Fibroblast of gingiva (primary cell): ENCODE measurements around the gene FSD1L.

Experiments used
- DNase-seq: peaks from one replicate; pipeline ENCODE4 v3.0.0-alpha.2; 2011; ENCODE audit warnings: low read depth

Gene FSD1L

DNA sequence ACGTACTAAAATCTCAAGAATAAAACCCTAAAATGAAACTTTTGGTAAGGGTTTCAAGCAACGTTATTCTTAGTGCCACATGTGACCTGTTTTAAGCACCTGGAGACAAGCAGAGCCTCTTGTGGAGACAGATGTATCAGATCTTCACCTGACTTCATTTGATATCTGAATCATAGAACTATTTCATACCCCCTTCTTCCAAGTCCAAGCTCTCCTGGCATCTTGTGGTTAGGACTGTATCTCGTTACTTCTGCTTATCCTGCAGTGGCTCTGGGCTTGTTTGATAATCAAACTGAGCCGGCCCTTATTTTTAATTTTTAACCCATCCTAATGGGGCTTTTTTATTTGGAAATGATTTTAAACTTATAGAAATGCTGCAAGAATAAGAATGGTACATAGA, 11.1 kb upstream of the FSD1L start:
- DNase-seq, result no peak

DNA sequence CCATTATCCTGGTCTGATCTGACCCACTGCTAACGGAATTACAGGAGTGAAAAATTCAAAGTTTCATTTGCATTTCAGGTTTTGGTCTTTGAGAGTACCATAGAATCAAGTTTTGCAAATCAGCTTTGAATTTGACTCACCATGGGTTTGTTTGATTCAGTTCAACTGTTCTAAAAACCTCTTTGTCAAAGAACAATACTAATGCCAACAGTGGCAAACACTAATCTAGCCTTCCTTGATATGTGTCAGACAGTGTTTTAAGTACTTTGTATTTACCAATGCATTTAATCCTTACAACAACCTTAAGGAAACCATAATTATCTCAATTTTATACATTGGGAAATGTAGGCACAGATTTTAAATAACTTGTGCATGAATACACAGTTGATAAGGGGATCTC, 10.1 kb upstream of the FSD1L start:
- DNase-seq, result no peak

DNA sequence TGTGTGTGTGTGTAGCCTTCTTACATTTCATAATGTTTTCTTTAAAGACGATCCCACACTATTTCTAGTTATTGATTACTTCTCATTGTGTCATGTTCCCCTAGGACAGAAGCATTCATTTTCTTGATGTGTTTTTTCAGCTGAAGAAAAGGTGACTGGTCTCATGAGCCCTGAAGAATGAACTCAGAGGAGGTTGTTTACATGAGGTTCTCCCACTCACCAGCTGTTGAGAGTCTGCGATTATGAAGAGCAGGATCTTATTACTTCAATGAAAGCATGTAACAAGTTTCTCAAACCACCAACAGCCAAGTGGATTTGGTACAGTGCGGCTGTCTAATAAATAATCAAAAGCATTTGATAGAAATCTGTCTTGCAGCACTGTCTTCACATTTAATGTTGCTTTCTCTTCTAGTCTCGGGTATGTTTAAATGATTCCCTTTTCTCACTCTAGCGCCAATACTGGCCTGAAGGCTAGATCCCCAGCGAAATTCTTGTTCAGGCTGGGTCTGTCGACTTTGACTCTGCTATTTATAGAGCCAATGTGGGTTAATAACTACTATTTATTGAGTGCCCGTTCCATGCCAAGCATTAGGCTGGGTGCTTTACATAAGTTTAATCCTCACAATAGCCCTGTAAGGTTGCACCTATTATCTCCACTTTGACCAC, 9.6 kb upstream of the FSD1L start:
- peak; percentile 59 for DNase-seq

DNA sequence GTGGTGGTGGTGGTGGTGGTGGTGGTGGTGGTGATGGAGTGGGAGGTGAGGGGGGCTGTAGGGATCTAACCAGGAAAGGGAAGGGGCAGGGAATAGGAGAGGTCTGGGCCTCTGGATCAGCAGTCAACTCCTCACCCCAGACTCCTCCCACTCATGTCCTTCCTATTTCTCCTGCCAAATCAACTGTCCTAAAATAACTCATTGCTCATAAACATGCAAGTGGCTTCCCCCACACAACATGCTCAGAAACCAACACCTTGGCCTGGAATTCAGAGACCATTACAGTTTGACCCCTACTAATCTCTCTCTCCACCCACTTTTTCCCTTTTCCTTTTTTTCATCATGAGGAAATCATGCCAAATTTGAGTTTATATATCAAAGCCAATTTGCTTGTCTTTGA, 8.4 kb upstream of the FSD1L start:
- DNase-seq, result no peak

DNA sequence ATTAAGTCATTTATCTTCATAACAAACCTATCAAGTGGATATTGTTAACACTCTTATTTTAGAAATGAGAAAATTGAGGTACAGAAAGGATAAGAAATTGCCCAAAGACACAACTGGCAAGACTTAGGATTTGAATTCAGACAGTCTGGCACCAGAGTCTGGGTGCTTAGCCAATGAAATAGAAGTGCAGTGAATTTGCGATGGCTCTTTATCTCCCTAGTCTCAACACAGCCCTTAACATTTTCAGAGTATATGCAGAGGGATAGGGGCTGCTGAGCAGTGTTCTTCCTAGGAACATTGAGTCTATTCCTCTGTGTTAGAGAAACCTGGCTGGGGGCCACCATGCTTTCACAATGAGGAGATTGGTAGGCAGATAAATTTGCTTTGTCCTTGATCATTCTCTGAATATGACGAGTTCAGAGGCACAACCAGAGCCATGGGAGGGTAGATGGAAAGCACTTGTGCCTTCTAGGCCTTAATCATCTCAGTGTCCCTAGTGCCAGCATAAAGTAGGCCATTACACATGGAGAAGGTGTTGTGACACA, 6.1 kb upstream of the FSD1L start:
- no peak for DNase-seq

DNA sequence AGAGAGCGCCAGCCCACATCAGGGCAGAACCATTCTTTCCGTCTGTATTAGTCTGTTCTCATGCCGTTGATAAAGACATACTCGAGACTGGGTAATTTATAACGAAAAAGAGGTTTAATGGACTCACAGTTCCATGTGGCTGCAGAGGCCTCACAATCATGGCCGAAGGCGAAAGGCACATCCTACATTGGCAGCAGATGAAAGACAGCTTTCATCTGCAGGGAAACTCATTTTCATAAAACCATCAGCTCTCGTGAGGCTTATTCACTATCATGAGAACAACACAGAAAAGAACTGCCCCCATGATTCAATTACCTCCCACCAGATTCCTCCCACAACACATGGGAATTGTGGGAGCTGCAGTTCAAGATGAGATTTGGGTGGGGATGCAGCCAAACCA, 4.7 kb upstream of the FSD1L start:
- no peak for DNase-seq

DNA sequence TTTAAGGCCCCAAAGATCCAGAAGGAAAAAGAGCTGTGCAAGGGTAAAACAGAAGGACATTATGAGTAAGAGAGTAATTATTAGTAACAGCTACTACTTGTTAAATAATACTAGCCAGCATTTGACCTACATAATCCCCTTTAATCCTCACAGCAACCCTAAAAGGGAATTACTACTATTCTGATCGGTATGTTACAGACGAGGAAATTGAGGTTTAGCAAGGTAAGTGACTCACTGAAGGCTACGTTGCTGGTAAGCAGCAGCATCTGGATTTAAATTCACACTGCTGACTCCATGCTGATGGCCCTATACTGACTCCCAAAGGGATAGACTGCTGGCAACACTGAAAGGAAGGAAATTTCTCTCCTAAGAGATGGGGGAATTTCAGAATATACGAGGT, 3.7 kb upstream of the FSD1L start:
- DNase-seq, result no peak

DNA sequence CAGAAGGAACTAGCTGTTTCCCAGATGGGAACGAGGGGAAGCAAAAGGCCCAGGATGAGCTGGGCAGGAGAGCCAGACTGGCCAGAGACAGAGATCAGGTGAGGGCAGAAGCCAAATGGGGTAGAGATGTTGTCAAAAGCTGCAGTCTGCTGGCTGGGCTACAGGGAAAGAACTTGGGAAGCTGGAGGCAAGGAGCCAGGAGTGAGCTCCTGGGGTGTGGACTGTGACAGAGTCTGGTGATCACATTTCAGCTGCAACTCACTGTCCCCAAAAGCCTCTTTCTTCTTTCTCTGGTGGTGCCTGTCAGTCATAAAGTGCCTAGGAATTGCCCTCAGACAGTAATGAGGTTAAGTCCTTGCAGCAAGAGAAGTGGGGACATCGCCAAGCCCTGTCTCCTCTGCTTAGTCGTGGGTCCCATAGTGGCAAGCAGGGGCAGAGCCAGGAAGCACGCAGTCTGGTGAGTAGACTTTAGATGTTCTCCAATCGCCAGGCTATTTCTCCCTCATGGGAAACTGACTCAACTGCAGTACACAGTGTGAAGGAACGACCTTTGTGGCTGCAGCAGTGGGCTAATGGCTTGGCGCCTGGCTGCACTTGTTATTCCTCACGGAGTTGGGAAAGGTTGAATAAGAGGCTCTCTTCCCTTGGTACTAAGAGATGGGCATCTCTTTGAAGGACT, 2.5 kb upstream of the FSD1L start:
- DNase-seq, result peak; percentile 20

DNA sequence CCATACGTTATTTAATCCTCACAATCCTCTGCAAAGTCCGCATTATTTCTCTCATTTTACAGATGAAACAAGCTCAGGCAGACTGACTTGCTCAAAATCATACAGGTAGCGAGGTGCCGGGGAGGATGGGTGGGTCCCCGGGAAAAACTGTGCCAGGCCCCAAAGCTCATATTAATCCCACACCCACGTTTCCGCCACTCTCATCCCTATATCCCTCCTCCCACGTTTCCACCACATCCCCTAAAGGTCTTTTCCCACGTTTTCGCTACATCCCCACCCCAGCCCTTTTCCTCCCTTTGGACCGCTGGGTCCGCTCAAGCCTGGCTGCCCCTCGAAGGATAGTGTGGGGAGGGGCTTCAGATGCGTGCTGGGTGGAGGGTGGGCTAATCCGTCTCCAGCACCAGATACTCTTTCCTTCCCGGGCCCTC, 434 bp upstream of the FSD1L start:
- DNase-seq, result no peak

DNA sequence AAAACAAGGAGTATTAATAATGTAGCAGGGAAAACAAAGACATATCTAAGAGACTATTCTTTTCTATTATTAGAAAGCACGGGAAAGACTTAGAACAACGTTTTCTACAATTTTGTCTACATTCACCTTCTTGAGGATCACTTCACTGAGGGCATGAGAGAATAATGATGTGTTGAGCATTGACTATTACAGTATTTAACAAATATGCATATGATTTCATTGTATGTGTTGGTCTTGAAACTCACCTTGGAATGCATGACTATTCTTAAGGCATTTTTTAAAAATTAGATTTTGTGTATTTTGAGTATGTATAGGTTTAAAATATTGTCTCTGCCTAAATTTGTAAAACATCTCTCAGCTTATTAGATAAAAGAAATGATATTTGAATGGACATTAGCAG, 1.2 kb downstream of the FSD1L start:
- no peak for DNase-seq

DNA sequence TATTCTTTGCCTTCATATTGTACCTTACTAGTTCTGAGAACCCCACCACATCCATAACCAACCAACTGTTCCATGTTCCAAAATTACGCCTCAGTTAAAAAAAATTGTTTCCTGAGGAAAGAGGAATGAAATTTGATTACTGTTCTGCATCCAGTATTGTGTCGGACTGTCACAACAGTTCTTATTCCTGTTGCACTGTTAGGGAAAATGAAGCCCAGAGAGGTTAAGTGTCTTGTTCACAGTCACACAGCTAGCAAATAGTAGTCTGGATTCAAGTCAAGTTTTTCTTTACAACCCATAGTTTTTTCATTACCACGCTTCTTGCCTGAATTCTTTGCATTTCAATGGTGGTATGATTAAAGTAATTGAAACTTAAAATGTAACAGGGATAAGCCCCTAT, 4.4 kb downstream of the FSD1L start:
- DNase-seq, result no peak

DNA sequence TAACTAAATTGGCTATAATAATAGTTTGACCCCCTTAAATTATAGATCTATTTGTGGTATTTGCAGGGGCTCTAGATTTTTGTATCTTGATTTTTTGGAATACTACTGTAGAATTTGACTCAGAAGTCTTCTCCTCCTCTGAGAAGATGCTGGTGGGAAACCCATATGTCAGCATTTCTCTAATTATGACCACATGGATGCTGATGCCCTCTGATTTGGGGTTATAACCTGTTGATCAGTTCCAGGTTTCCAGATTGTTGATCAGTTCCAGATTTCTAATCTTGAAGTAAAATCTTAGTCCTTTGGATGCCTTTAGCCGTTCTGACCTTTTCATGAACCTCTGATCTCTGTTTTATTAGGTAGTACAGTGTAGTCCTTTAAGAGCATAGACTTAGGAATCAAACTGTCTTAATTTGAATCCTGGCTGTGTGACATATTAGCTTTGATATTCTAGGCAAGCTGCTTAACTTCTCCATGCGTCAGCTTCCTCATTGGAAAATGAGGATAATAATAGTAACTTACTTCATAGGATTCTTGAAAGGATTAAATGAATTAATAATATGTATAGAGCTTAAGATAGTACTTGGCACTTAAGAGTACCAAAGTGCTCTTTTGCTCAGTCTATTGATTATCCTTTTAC, 8.1 kb downstream of the FSD1L start:
- DNase-seq, result no peak

DNA sequence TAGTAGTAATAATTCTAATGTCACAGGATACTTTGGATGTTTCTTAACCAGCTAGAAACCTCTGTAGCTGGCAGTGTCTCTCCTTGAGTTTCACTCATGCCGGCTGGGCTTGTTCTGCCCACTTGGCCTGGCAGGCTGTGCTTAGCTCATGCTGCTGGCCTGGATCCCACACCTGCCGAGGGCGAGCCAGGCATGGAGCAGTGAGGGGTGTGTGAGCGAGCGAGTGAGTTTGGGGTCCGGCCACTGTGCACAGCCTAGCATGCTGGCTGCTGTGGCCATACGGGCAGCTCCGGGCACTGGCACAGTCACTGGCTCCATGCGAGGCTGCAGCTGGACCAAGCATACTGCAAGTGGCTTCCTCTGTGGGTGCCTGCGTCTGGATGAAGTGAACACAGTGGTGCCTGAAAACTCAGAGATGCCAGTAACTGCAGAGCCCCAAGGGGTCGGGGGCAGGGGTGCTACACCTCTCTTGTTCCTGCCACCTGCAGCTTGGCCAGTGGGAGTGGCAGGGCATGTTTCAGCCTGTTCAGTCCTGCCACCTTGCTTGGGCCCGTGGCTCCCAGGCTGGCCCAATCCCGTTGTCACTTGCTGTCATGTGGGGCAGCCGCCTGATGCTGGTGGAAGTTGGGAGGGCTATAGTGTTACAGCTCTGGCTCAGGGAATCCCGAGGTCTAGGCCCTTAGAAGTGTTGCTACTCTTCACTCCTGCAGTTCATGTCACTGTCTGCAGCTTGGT, 9.9 kb downstream of the FSD1L start:
- DNase-seq, result no peak

DNA sequence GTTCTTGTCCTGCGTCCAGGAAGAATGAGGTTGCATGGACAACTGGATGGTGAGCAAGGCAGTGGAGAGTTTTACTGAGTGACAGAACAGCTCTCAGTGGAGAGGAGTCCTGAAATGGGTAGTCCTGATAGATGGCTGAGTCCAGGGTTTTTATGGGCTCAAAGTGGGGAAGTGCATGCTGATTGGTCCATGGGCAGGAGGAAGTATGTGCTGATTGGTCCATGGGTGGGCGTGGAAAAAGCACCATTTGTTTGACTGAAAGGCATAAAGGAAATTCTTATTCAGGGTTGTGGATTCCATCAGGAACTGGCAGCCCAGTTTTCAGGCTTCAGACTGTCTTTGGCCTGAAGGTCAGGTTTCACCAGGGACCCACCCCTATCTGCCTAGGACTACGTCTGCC, 10.6 kb downstream of the FSD1L start:
- DNase-seq, result no peak

DNA sequence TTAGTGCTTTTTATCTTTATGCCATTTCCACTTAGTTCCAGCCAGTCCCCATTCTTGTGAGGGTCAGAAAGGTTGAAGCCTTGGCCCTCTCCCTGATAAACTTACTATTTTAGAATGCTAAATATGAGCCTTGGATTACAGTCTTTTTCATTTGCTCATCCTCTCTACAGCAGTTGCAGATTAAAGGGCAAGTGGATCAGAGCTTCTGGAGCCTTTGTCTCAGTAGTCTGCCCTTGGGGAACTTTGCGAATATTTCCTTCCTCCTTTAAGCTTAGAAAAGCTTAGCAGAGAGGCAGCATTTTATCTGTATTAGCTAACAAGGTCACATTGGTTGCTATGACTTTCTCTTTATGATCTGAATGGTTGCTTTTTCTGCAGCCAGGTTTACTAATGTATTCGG, 11.5 kb downstream of the FSD1L start:
- no peak for DNase-seq

DNA sequence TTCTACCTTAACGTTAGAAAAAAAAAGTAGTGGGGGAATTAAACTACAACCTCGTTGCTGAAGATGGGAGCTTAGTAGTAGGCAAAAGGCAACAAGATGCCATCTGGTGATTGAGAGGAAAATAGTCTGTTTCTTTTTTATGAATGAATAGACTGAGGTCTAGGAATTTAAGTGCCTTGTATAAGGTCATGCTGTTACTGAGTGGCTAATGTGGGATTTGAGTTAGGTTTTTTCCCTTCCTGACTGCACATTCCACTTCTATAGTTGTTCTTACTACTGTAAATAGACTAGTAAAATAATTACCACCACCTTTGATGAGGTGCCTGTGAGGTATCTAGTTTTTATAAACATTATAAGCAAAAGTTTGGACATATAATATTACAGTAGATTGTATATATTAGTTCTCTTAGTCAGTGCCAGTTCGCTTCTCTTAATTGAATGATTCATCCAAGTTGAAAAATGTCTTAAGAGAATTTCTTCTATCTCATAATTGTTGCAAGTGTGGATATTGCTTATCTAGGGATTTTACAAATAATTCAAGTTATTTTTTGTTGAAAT, 19.1 kb downstream of the FSD1L start:
- DNase-seq, result peak; percentile 22

DNA sequence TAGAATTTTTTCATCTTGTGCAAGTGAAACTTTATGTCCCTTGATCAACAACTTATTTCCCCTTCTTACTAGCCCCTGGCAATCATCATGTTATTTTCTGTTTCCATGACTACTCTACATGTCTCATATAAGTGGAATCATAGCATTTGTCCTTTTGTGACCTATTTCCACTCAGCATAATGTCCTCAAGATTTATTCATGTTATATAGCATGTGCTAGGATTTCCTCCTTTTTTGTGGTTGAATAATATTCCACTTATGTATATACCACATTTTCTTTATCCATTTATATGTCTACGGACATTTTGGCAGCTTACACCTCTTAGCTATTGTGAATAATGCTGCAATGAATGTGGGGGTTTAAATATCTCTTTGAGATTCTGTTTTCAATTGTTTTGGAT, 21.0 kb downstream of the FSD1L start:
- DNase-seq, result no peak

DNA sequence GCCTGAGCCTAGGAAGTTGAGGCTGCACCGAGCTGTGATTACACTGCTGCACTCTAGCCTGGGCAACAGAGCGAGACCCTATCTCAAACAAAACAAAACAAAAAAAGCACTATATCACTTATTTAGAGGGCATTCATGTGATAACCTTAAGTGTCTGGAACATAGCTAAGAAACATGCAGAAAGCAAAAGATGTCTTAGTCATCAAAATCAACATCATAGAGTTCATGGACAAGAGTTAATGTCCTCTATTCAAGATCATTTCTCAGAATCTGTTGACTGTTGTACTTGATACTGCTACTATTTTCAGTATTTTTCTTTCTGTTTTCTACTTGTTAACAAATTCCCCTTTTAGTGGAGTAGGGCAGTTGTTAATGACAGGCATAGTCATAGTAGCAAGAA, 25.4 kb downstream of the FSD1L start:
- no peak for DNase-seq

DNA sequence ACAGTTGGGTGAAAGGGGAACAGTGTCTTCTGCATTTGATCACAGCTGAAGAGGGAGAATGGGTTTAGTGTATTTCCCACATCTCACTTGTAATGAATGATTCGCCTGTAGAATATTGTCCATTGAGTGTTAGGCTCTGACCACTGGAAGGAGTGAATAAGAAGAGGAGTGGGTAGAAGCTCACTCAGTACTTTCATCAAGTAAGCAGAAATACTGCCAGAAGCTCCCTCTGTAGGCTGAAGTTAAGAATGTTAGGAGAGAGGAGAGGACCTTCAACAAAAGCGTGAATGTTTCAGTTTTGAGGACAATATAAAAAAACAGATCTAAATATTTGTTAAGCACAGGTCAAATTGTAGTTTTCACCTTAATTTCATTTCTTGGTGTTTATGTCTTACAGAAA, 27.5 kb downstream of the FSD1L start:
- DNase-seq, result peak; percentile 8

DNA sequence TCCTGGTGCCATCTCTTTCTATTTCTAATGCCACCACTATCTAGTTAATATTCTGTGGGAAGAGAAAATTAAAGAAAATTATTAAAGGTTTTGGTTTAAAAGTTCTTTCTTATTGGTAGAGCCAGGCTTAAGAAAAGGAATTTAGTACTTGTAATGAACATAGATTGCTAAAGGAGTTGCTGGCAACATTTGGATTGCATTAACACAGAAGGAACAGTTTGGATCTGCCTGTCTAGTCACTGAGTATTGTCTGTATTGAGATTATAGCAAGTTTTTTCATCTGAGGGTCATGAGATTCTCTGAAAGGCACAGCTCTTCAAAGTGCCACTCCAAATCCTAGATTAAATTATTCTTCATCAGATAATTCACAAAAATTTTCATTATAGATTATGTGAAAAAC, 32.0 kb downstream of the FSD1L start:
- DNase-seq, result peak; percentile 32

DNA sequence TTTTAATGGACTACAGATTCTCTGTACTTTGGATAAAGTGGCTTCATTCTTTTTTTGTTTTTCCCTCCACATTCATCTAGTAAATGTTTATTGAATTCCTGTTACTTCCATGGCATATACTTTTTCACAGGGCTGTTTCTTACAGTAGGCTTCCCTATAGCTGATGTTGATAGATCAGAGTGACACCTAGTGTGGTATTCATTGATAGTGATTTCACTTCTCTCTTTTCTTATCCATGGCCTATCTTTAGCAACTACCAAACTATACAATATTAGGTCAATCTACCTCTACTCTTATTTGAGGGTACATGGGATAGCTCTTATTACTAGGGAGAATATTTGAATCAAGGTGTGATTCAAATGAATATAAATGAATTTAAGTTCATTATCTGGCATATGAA, 35.8 kb downstream of the FSD1L start:
- DNase-seq, result no peak

DNA sequence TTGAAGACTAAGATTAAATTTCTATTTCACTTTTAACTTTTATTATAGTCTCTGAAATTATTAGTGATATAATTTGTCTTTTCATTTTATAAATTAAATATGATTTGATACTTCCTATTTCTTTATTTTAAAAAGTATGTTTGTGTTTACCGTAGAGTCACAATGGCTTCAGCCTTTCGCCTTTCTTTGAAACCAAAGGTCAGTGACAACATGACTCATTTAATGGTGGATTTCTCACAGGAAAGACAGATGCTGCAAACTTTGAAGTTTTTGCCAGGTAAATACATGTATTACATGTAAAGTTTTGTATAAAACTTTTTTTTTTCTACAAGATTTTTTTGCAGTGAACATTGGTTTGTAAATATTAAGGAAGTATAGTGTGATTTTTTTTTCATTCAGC, 36.4 kb downstream of the FSD1L start:
- no peak for DNase-seq
